HEK293T (cell line): ENCODE results near the gene RIPK1.

Experiments
- CTCF ChIA-PET: fragments of 350-600 bp; formaldehyde crosslinking; extraction: SDS; loops from one replicate; lab custom pipeline; 2021; ENCODE audit warnings: antibody characterized with exemption, inconsistent platforms; lab: Yijun Ruan, JAX
- POLR2A ChIA-PET: fragments of 350-600 bp; formaldehyde crosslinking; extraction: SDS; loops from one replicate; lab custom pipeline; 2020; ENCODE audit warnings: antibody characterized with exemption, inconsistent platforms; lab: Yijun Ruan, JAX
- DNase-seq: peaks from one replicate; pipeline ENCODE4 v3.0.0; 2012; ENCODE audit warnings: mixed read lengths; ENCODE audit errors: extremely low spot score
- ARNT ChIP-seq: fragments of 450-650 bp; IDR thresholded peaks from 2 replicates; pipeline ENCODE4 v1.6.1; 2017; ENCODE audit warnings: mild to moderate bottlenecking
- BHLHE40 ChIP-seq: fragments of 450-650 bp; IDR thresholded peaks from 2 replicates; pipeline ENCODE4 v1.6.1; 2016; ENCODE audit warnings: mild to moderate bottlenecking, moderate library complexity, borderline replicate concordance
- CTBP1 ChIP-seq: fragments of 450-650 bp; IDR thresholded peaks from 2 replicates; pipeline ENCODE4 v1.6.1; 2016; ENCODE audit warnings: borderline replicate concordance
- ELF4 ChIP-seq: fragments of 450-650 bp; IDR thresholded peaks from 2 replicates; pipeline ENCODE4 v1.6.1; 2017; ENCODE audit warnings: antibody characterized with exemption
- FOXA1 ChIP-seq: fragments of 450-650 bp; IDR thresholded peaks from 2 replicates; pipeline ENCODE4 v1.6.1; 2016; ENCODE audit warnings: mild to moderate bottlenecking
- FOXK2 ChIP-seq: fragments of 450-650 bp; IDR thresholded peaks from 2 replicates; pipeline ENCODE4 v1.6.1; 2016; ENCODE audit warnings: mild to moderate bottlenecking
- FOXM1 ChIP-seq: fragments of 450-650 bp; IDR thresholded peaks from 2 replicates; pipeline ENCODE4 v1.6.1; 2017; ENCODE audit warnings: mild to moderate bottlenecking, borderline replicate concordance
- HDGF ChIP-seq: fragments of 450-650 bp; IDR thresholded peaks from 2 replicates; pipeline ENCODE4 v1.6.1; 2017; ENCODE audit warnings: antibody characterized with exemption, borderline replicate concordance
- L3MBTL2 ChIP-seq: fragments of 450-650 bp; conservative IDR thresholded peaks from 2 replicates; pipeline ENCODE4 v1.6.1; 2016; ENCODE audit warnings: mild to moderate bottlenecking
- LEF1 ChIP-seq: fragments of 450-650 bp; IDR thresholded peaks from 2 replicates; pipeline ENCODE4 v1.6.1; 2017; ENCODE audit warnings: mild to moderate bottlenecking, borderline replicate concordance
- NFRKB ChIP-seq: fragments of 450-650 bp; IDR thresholded peaks from 2 replicates; pipeline ENCODE4 v1.6.1; 2016; ENCODE audit warnings: mild to moderate bottlenecking, moderate library complexity
- SP1 ChIP-seq: fragments of 450-650 bp; IDR thresholded peaks from 2 replicates; pipeline ENCODE4 v1.6.1; 2017
- SUZ12 ChIP-seq: fragments of 450-650 bp; IDR thresholded peaks from 2 replicates; pipeline ENCODE4 v1.6.1; 2016; ENCODE audit warnings: mild to moderate bottlenecking
- TARDBP ChIP-seq: fragments of 450-650 bp; IDR thresholded peaks from 2 replicates; pipeline ENCODE4 v1.6.1; 2016
- ZNF384 ChIP-seq: fragments of 450-650 bp; IDR thresholded peaks from 2 replicates; pipeline ENCODE4 v1.6.1; 2016
- TF ChIP-seq, protein P1 (sequence below): fragments of 450-650 bp; IDR thresholded peaks from 2 replicates; pipeline ENCODE4 v1.6.1; 2016

Gene RIPK1

GRCh38 chr6:3108746-3109414, 40.6 kb downstream of the RIPK1 start:
- TF ChIP-seq FOXM1 (no peak), TARDBP (no peak), LEF1 (no peak), HDGF (no peak), CTBP1 (no peak), ELF4 (no peak), FOXK2 (no peak), ZNF384 (no peak), NFRKB (no peak), SP1 (no peak), BHLHE40 (no peak), L3MBTL2 (no peak), SUZ12 (no peak), ARNT (no peak), FOXA1 (no peak)
- TF ChIP-seq, protein P1, sequence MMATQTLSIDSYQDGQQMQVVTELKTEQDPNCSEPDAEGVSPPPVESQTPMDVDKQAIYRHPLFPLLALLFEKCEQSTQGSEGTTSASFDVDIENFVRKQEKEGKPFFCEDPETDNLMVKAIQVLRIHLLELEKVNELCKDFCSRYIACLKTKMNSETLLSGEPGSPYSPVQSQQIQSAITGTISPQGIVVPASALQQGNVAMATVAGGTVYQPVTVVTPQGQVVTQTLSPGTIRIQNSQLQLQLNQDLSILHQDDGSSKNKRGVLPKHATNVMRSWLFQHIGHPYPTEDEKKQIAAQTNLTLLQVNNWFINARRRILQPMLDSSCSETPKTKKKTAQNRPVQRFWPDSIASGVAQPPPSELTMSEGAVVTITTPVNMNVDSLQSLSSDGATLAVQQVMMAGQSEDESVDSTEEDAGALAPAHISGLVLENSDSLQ, result no peak
- CTCF ChIA-PET, result no interaction called here
- DNase-seq, result no peak
- POLR2A ChIA-PET, result interaction anchor here (1.2 kb wide), 1 partner anchor 9 kb away, joined by 3 read pairs; the partner anchor contains the start of gene BPHL

DNA sequence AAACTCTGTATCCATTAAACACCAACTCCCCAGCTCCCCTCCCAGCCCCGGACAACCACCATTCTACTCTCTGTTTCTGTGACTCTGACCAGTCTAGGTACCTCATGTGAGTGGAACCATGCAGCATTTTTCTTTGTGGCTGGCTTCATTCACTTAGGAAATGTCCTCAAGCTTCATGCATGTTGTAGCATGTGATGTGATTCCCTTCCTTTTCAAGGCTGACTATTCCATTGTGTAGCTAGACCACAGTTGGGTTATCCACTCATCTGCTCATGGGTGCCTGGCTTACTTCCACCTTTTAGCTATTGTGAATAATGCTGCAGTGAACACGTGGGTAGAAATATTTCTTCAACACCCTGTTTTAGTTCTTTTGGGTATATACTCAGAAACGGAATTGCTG, 41.5 kb downstream of the RIPK1 start:
- TF ChIP-seq BHLHE40, result no peak
- DNase-seq, result no peak
- CTCF ChIA-PET, result interaction anchor here (0.6 kb wide), 1 partner anchor 247 kb away, joined by 8 read pairs; no protein-coding TSS in a partner anchor
- POLR2A ChIA-PET, result interaction anchor here (1.2 kb wide), 1 partner anchor 9 kb away, joined by 3 read pairs; the partner anchor contains the start of gene BPHL

DNA sequence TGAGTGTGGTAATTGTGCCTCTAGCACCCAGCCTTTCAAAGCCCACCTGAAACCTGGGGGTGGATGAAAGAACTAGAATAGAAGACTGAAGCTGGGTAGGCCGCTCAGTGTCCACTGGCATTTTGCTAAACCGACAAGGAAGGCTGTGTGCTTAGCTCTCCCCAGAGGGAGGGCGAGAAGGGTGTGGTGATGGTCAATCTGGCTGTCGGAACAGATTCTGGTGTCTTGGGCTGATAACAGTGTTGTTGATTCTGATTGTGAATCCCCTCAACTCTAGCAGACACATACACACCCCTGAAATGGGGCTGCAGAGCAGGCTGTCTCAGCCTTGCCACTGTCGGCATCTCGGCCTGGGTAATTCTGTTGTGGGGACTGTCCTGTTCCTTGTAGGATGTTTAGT, 46.1 kb downstream of the RIPK1 start:
- TF ChIP-seq ARNT, result no peak
- no peak for TF ChIP-seq ELF4
- TF ChIP-seq FOXK2, result no peak
- no peak for TF ChIP-seq SP1
- TF ChIP-seq CTBP1, result no peak
- no peak for TF ChIP-seq NFRKB
- TF ChIP-seq SUZ12, result no peak
- TF ChIP-seq ZNF384, result no peak
- TF ChIP-seq FOXM1, result no peak
- no peak for TF ChIP-seq HDGF
- no peak for TF ChIP-seq TARDBP
- no peak for TF ChIP-seq L3MBTL2
- TF ChIP-seq, protein P1, result no peak
- TF ChIP-seq BHLHE40, result no peak
- TF ChIP-seq LEF1, result no peak
- POLR2A ChIA-PET, result no interaction called here
- CTCF ChIA-PET, result no interaction called here
- DNase-seq, result no peak

GRCh38 chr6:3117912-3118352, 49.6 kb downstream of the RIPK1 start:
- TF ChIP-seq SUZ12, result no peak
- TF ChIP-seq FOXM1, result no peak
- TF ChIP-seq LEF1, result no peak
- TF ChIP-seq ARNT, result no peak
- TF ChIP-seq BHLHE40, result no peak
- TF ChIP-seq, protein P1, result no peak
- no peak for TF ChIP-seq FOXA1
- TF ChIP-seq NFRKB, result no peak
- no peak for TF ChIP-seq L3MBTL2
- TF ChIP-seq ELF4, result no peak
- no peak for TF ChIP-seq TARDBP
- TF ChIP-seq CTBP1, result no peak
- no peak for TF ChIP-seq HDGF
- no peak for TF ChIP-seq FOXK2
- no peak for TF ChIP-seq SP1
- TF ChIP-seq ZNF384, result no peak
- CTCF ChIA-PET, result no interaction called here

GRCh38 chr6:3118353-3119039, 50.2 kb downstream of the RIPK1 start, which contains the start of gene BPHL:
Gene BPHL, plus strand, starts transcription at chr6:3118711. Its CDS starts 30 bp downstream, at chr6:3118741.
- DNase-seq, result peak; percentile 100
- ChIA-PET CTCF (no interaction called here), POLR2A (interaction anchor here (0.5 to 1.8 kb wide), 11 partner anchors 9 to 141 kb away, joined by 3 to 9 read pairs (median 3); partner anchors contain the start of gene PSMG4)
- no peak for TF ChIP-seq SP1
- TF ChIP-seq FOXA1, result no peak
- TF ChIP-seq, protein P1, result no peak
- TF ChIP-seq TARDBP, result no peak
- TF ChIP-seq BHLHE40, result no peak
- TF ChIP-seq FOXM1, result no peak
- TF ChIP-seq HDGF, result 0 out of 2 replicates have a peak, but pooled peaks have one; percentile 77
- TF ChIP-seq L3MBTL2, result peak; percentile 84
- no peak for TF ChIP-seq NFRKB
- TF ChIP-seq CTBP1, result no peak
- no peak for TF ChIP-seq SUZ12
- no peak for TF ChIP-seq ZNF384
- TF ChIP-seq ELF4, result no peak
- TF ChIP-seq ARNT, result no peak
- TF ChIP-seq LEF1, result no peak
- no peak for TF ChIP-seq FOXK2

More at GRCh38 chr6:3117912-3118352, 49.6 kb downstream of the RIPK1 start:
- POLR2A ChIA-PET, result interaction anchor here (0.5 to 1.8 kb wide), 11 partner anchors 9 to 141 kb away, joined by 3 to 9 read pairs (median 3); partner anchors contain the start of gene PSMG4
- DNase-seq, result no peak
